CD4-positive, CD25-positive, alpha-beta regulatory T cell (primary cell): ENCODE data around the gene GHRL. TPM values are rescaled to one million over a fixed set of nuclear protein-coding genes. Genes with fewer than 3 reads are reported as not detected.

Source experiments
- ATAC-seq, 2 donors: fragments of 150-1000 bp; cut with Tn5 transposase; one replicate each; pipeline ENCODE4 v1.10.0; 2021; ENCODE audit warnings: low read depth in 2 of 2, moderate number of reproducible peaks in 2 of 2, moderate library complexity in 1 of 2
- DNase-seq, 3 donors: peaks; one replicate each; pipeline versions ENCODE4 v3.0.0 to v3.0.0-alpha.2; 2012 to 2022; ENCODE audit warnings: mixed read lengths in 1 of 3
- H3K27ac ChIP-seq: one replicate; pipeline ENCODE4 v1.7.0; 2013; ENCODE audit warnings: mild to moderate bottlenecking, low read length; ENCODE audit not compliant: insufficient read depth, poor library complexity, severe bottlenecking
- H3K27me3 ChIP-seq: one replicate; pipeline ENCODE4 v1.7.0; 2013; ENCODE audit warnings: low read length; ENCODE audit not compliant: control insufficient read depth, insufficient read depth
- H3K36me3 ChIP-seq: one replicate; pipeline ENCODE4 v1.7.0; 2013; ENCODE audit warnings: mild to moderate bottlenecking, low read length, moderate library complexity; ENCODE audit not compliant: control insufficient read depth, insufficient read depth
- H3K4me1 ChIP-seq: 2 replicates; pipeline ENCODE4 v1.7.0; 2013; ENCODE audit warnings: mild to moderate bottlenecking, low read length; ENCODE audit not compliant: insufficient read depth, control insufficient read depth, poor library complexity, severe bottlenecking
- H3K4me3 ChIP-seq: one replicate; pipeline ENCODE4 v1.7.0; 2013; ENCODE audit warnings: low read depth, mild to moderate bottlenecking, low read length, moderate library complexity
- H3K9me3 ChIP-seq, 2 experiments: 1 replicate in 1 of 2; 2 replicates in 1 of 2; pipeline ENCODE4 v1.7.0; 2013; ENCODE audit warnings: low read length in 2 of 2, mild to moderate bottlenecking in 1 of 2, moderate library complexity in 1 of 2; ENCODE audit not compliant: control insufficient read depth in 2 of 2
- H3K27ac Mint-ChIP-seq, 3 donors: one replicate each; pipeline ENCODE4 v1.8.0; 2020 to 2022; ENCODE audit warnings: mild to moderate bottlenecking in 3 of 3, mixed read lengths in 3 of 3, moderate library complexity in 2 of 3
- H3K27me3 Mint-ChIP-seq: one replicate; pipeline ENCODE4 v1.8.0; 2022; ENCODE audit warnings: mild to moderate bottlenecking, mixed read lengths
- H3K36me3 Mint-ChIP-seq: one replicate; pipeline ENCODE4 v1.8.0; 2020; ENCODE audit warnings: mixed read lengths
- H3K4me1 Mint-ChIP-seq, 4 donors: one replicate each; pipeline ENCODE4 v1.8.0; 2020 to 2022; ENCODE audit warnings: mixed read lengths in 4 of 4, mild to moderate bottlenecking in 1 of 4
- H3K4me3 Mint-ChIP-seq, 4 donors: one replicate each; pipeline ENCODE4 v1.8.0; 2020 to 2022; ENCODE audit warnings: mild to moderate bottlenecking in 4 of 4, mixed read lengths in 4 of 4, moderate library complexity in 3 of 4
- H3K9me3 Mint-ChIP-seq, 7 donors: one replicate each; pipeline ENCODE4 v1.8.0; 2020 to 2022; ENCODE audit warnings: mixed read lengths in 7 of 7, mild to moderate bottlenecking in 3 of 7, moderate library complexity in 2 of 7
- polyA plus RNA-seq, 4 donors: library from polyadenylated mRNA; unstranded; fragments of 300-500 nt; fragmentation: Illumina TruSeq; gene quantifications; one replicate each; pipeline ENCODE4 v1.2.3, GENCODE V29; 2021
- total RNA-seq: library from RNA; stranded (reverse); gene quantifications from one replicate; pipeline ENCODE4 v1.2.3, GENCODE V29; 2022

Gene GHRL
- total and polyA plus RNA-seq, 5 donors from 2014 or later = 0.47 to 1.1 (median 0.85) TPM; not detected in 1

DNA sequence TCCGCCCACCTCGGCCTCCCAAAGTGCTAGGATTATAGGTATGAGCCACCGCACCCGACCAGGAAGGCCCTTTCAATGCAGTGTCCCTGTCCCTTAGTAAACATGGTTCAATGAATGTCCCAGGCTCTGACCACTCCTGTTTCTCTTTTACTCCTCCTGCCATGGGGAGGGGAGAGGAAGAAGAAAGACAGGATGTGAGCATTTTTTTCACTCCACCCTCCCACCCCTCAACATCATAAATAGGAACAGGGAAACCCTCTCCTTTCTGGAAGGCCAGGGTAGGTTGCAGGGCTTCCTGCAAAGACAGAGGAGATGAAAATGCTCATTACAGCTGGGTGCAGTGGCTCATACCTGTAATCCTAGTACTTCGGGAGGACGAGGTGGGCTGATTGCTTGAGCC lies 51.9 kb downstream of the GHRL start:
- no peak for DNase-seq
- Histone ChIP-seq H3K4me3 (no peak overlapping the region), H3K36me3 (no peaks in the 10 kb centered on the region), H3K9me3 (peaks cover 8 to 15% of the 10 kb centered on the region in 2 experiments), H3K27me3 (no peaks in the 10 kb centered on the region), H3K4me1 (peaks cover 43% of the 10 kb centered on the region), H3K27ac (no peak overlapping the region)
- H3K4me3 Mint-ChIP-seq = peak overlapping the region in 3 of 4 donors; percentile 15 to 72 (median 44)
- ATAC-seq = no peak
- peak overlapping the region in 1 of 3 donors; percentile 67 for H3K27ac Mint-ChIP-seq
- H3K4me1 Mint-ChIP-seq = peaks cover 25 to 60% (median 35%) of the 10 kb centered on the region in 4 donors
- H3K36me3 Mint-ChIP-seq = peaks cover 24% of the 10 kb centered on the region
- peaks cover 0 to 12% (median 4%) of the 10 kb centered on the region in 7 donors for H3K9me3 Mint-ChIP-seq
- no peaks in the 10 kb centered on the region for H3K27me3 Mint-ChIP-seq

DNA sequence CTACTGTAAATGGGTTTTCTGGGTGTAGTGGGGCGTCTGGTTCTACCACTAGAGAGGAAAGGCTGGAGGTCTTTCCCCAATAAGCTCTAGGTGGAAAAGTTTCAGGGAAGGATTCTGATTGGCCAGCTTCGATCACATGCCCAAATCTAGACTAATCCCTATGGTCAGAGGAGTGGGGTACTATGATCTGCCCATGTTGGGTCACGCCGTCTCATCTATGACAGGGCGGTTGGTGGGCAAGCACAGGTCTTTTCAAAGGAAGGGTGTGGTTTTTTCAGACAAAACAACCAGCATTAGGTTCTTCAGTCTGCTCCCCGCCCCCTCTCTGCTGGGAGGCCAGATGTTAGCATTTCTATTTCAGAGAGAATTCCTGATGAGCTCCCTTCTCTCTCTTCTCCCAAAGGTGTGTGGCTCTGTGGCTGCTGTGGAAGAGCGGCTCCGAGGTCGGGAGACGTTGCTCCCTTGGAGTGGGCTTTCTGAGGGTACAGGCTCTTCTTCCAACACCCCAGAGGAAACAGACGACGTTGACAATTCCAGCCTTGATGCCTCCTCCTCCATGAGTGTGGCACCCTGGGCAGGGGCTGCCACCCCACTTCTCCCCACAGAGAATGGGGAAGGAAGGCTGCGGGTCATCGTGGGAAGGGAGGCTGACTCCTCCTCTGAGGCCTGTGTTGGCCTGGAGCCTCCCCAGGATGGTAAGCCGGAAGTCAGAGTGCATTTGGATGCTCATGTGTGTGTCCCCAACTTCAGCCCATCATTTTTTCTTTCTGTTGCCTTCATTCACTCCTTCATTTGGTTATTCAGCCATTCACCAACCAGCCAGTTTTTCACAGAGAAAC lies 54.2 kb downstream of the GHRL start:
- H3K36me3 Mint-ChIP-seq = peaks cover 24% of the 10 kb centered on the region
- Histone ChIP-seq H3K36me3 (peaks cover 7% of the 10 kb centered on the region), H3K27me3 (no peaks in the 10 kb centered on the region), H3K27ac (peak overlapping the region; percentile 48), H3K4me1 (peaks cover 43% of the 10 kb centered on the region), H3K9me3 (no peaks in the 10 kb centered on the region), H3K4me3 (peak overlapping the region; percentile 51)
- peak in 2 of 3 donors; percentile 34 to 83 for DNase-seq
- peak overlapping the region in 3 of 4 donors; percentile 59 to 81 (median 63) for H3K4me3 Mint-ChIP-seq
- no peaks in the 10 kb centered on the region for H3K9me3 Mint-ChIP-seq
- peaks cover 21 to 56% (median 33%) of the 10 kb centered on the region in 4 donors for H3K4me1 Mint-ChIP-seq
- no peaks in the 10 kb centered on the region for H3K27me3 Mint-ChIP-seq
- ATAC-seq = peak; percentile 52 to 62
- H3K27ac Mint-ChIP-seq = peak overlapping the region; percentile 92 to 98 (median 95)

Other genes with a start within 250 kb of the GHRL start
- not detected for gene FANCD2OS, start 184.7 kb downstream of the GHRL start, total RNA-seq
- not detected for gene FANCD2OS, start 184.7 kb downstream of the GHRL start, polyA plus RNA-seq
- 61.9 TPM for gene BRK1, start 177.3 kb downstream of the GHRL start, total RNA-seq
- gene BRK1, start 177.3 kb downstream of the GHRL start, polyA plus RNA-seq = 100 to 1,000 TPM; 229 to 275 (median 252) TPM
- 76.6 TPM for gene VHL, start 151.2 kb downstream of the GHRL start, total RNA-seq
- gene VHL, start 151.2 kb downstream of the GHRL start, polyA plus RNA-seq = 10 to 100 TPM in 3 of 4 donors, 1 to 10 TPM in 1; 5.9 to 17.3 (median 12.1) TPM
- 3.6 TPM for gene IRAK2, start 128.0 kb downstream of the GHRL start, total RNA-seq
- 1 to 10 TPM in 3 of 4 donors, under 1 TPM in 1; 0.68 to 3.7 (median 2.8) TPM for gene IRAK2, start 128.0 kb downstream of the GHRL start, polyA plus RNA-seq
- 86.5 TPM for gene TATDN2, start 44.5 kb downstream of the GHRL start, total RNA-seq
- gene TATDN2, start 44.5 kb downstream of the GHRL start, polyA plus RNA-seq = 10 to 100 TPM; 10.2 to 17.4 (median 12.6) TPM
- gene SEC13, start 28.2 kb upstream of the GHRL start, total RNA-seq = 72.2 TPM
- 100 to 1,000 TPM; 139 to 155 (median 151) TPM for gene SEC13, start 28.2 kb upstream of the GHRL start, polyA plus RNA-seq
- not detected for gene ATP2B2, start 212.6 kb upstream of the GHRL start, total RNA-seq
- gene ATP2B2, start 212.6 kb upstream of the GHRL start, polyA plus RNA-seq = under 1 TPM in 1 of 4 donors, not detected in 3; 0.13 TPM